ENCODE measurements around the gene LRP1B.

The LRP1B gene

GRCh38 chr2:141925511-141925910 is 205.3 kb downstream of the LRP1B start:
- TF ChIP-seq CTCF (conservative IDR thresholded peaks at IDR 0.05; ENCODE audit: low read depth, low read length): no peak

GRCh38 chr2:141923657-141924056 is 207.2 kb downstream of the LRP1B start:
- peak; percentile 70 for DNase-seq (ENCODE audit: low read depth)
- no peak overlapping the region for H3K4me3 ChIP-seq (ENCODE audit: low read length)
- no peak for TF ChIP-seq CTCF (conservative IDR thresholded peaks at IDR 0.05; ENCODE audit: low read depth, low read length)

More at GRCh38 chr2:141925511-141925910, 205.3 kb downstream of the LRP1B start:
- H3K4me3 ChIP-seq (ENCODE audit: low read length): no peak overlapping the region
- DNase-seq (ENCODE audit: low read depth): no peak

- H3K4me3 ChIP-seq (ENCODE audit: low read length): no peak overlapping the region
- no peak for DNase-seq (ENCODE audit: low read depth)
- TF ChIP-seq CTCF (conservative IDR thresholded peaks at IDR 0.05; ENCODE audit: low read depth, low read length): peak; percentile 43
Measured at GRCh38 chr2:141911485-141912066, 219.2 kb downstream of the LRP1B start.

- H3K4me3 ChIP-seq (ENCODE audit: low read length): no peak overlapping the region
- no peak for DNase-seq (ENCODE audit: low read depth)
- TF ChIP-seq CTCF (conservative IDR thresholded peaks at IDR 0.05; ENCODE audit: low read depth, low read length): no peak
Measured at GRCh38 chr2:141906678-141907077, 224.1 kb downstream of the LRP1B start.

- H3K4me3 ChIP-seq (ENCODE audit: low read length): no peak overlapping the region
- TF ChIP-seq CTCF (conservative IDR thresholded peaks at IDR 0.05; ENCODE audit: low read depth, low read length): no peak
- no peak for DNase-seq (ENCODE audit: low read depth)
Measured at GRCh38 chr2:141900826-141901225, 230.0 kb downstream of the LRP1B start.

- no peak for TF ChIP-seq CTCF (conservative IDR thresholded peaks at IDR 0.05; ENCODE audit: low read depth, low read length)
- no peak overlapping the region for H3K4me3 ChIP-seq (ENCODE audit: low read length)
- no peak for DNase-seq (ENCODE audit: low read depth)
Measured at GRCh38 chr2:141899740-141900139, 231.1 kb downstream of the LRP1B start.

- DNase-seq (ENCODE audit: low read depth): no peak
- no peak for TF ChIP-seq CTCF (conservative IDR thresholded peaks at IDR 0.05; ENCODE audit: low read depth, low read length)
- H3K4me3 ChIP-seq (ENCODE audit: low read length): no peak overlapping the region
Measured at GRCh38 chr2:141889788-141890187, 241.0 kb downstream of the LRP1B start.
